Stimulated activated CD8-positive, alpha-beta memory T cell treated with anti-CD3 and anti-CD28 coated beads, Interleukin-15, amount 100 ng/mL, for 4 hours (primary cell): Measurements from ENCODE around the gene MYH13.

Source experiments
- DNase-seq, 2 donors: peaks; one replicate each; pipeline ENCODE4 v3.0.0-alpha.2; 2020; ENCODE audit warnings: low read depth in 2 of 2

The MYH13 gene

GRCh38 chr17:10344816-10345215 is 28.0 kb downstream of the MYH13 start:
- no peak for DNase-seq

DNA sequence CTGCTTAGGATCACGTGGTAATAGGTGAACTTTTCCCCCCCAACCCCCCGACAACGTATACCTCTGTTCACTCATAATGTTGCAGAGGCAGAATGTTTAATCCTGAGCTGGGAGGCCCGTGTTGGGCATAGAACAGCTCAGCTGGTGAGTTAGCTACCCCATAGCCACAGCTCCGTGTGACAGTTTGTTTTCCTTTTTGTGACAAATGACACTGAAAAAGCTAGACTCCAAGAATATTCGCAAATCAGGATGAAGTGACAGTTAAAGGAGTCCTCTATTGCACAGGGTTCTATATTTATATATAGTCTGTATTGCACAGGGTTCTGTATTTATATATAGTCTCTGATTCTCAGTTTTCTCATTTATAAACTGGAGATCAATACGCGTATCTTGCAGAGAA is 33.8 kb downstream of the MYH13 start:
- DNase-seq = no peak

DNA sequence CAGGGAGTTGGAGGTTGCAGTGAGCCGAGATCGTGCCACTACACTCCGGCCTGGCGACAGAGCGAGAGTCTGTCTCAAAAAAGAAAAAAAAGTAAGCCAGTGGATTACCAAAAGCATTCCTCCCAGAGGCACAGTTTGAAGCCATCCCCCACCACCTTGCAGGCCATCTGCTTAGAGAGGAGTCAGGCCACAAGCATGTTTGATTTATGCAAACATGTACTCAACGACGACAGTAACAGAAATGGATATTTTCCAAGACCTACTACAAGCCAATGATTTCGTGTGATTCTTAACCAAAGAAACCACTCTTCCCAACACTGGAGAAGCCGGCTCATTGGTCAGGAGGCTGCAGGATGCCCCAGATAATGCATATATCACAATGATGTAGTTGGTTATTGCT is 34.8 kb downstream of the MYH13 start:
- DNase-seq = no peak

GRCh38 chr17:10337136-10337535 is 35.7 kb downstream of the MYH13 start:
- no peak for DNase-seq

DNA sequence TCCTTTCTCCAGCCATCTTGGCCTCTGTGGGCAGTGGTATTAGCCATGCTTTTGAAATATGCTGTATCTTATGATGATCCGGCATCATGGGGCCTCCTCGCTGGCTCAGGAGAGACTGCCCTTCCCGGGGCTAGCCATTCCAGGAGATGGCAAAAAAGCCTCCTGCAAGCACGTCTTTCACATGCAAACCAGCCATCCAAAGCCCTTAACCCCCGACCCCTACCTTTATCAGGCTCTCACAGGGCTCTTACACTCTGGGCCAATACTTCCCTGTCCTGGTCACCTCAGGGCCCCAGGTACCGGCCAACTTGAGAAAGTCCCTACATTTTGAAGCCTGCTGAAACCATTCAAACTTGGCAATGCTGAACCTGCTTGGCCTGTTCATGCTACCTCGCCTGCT is 36.4 kb downstream of the MYH13 start:
- DNase-seq = no peak

GRCh38 chr17:10332515-10332914 is 40.3 kb downstream of the MYH13 start:
- no peak for DNase-seq

DNA sequence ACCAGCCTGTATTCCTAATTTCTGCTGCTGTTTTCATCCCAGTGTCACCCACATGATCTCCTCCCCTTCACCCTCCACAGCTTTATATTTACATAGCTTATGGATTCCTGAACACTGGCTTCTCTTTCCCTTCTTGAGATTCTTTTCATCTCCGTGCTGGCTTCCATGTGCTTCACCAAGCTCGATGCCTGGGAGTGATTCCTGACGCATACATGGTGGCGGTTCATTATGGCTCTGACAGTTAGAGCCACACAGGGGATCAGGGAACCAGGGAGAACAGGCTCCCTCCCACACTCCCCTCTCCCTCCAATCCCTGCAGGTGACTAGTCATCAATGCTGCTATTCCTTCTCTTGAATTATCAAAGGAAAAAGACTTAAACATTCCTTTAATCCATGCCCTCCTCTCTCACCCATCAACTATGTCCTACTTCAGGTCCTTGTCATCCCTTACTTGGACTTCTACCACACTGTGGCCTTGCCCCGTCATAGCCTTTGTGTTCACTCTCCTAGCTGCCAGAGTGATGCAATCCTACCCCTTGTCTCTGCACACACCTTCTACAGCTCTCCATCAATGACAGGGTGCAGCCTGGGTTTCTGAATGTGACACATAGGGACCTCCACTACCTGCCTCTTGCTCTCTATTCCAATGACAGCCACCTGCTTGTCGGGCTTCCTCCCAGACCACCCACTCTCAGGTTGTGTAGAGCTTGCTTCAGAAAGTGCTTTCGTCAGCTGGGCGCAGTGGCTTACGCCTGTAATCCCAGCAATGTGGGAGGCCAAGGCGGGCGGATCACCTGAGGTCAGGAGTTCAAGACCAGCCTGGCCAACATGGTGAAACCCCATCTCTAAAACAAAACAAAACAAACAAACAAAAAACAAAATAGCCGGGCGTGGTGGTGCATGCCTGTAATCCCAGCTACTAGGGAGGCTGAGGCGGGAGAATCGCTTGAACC is 43.6 kb downstream of the MYH13 start:
- no peak for DNase-seq

- DNase-seq = no peak
Measured at GRCh38 chr17:10328206-10328605, 44.6 kb downstream of the MYH13 start.

DNA sequence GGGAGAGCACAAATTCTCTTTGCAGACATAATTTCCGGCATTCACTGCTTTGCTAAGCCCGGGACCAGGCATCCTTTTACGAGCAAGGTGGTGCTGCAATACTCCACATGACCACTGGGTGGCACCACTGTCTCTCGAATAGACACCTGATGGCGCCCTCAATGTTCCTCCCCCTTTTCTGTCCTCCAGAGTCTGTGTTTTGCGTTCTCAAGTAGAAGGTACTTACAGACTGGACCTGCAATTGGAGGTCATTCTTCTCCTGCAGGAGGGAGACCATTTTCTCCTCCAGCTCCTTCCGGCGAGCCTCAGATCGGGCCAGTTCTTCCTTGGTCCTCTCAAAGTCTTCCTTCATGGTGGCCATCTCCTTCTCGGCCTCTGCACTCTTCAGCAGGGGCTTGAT is 45.2 kb downstream of the MYH13 start:
- peak; percentile 15 to 18 for DNase-seq

DNA sequence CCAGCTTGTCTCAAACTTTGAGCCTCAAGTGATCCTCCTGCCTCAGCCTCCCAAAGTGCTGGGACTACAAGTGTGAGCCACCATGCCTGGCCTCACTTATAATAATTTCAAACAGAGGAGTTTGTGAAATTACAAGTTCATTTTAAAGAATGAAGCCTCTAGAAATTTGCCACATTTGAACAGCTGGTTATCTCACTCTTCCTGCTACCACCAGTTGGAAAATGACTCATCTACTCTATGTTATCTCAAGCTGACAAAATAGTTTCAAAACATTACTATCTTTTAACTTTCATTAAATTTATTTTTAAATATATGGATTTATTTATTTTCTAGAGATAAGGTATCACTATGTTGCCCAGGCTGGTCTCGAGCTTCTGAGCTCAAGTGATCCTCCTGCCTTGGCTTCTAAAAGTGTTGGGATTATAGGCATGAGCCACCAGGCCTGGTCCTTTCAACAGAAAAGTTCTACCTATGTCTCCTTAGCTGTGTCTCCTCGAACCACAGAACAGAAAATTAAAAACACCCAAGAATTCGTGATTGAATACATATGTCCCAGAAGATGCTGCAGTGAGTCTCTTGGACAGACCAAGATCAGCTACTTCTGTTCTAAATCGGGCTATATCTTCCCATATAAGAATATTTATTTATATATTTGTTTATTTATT is 47.6 kb downstream of the MYH13 start:
- DNase-seq = no peak

DNA sequence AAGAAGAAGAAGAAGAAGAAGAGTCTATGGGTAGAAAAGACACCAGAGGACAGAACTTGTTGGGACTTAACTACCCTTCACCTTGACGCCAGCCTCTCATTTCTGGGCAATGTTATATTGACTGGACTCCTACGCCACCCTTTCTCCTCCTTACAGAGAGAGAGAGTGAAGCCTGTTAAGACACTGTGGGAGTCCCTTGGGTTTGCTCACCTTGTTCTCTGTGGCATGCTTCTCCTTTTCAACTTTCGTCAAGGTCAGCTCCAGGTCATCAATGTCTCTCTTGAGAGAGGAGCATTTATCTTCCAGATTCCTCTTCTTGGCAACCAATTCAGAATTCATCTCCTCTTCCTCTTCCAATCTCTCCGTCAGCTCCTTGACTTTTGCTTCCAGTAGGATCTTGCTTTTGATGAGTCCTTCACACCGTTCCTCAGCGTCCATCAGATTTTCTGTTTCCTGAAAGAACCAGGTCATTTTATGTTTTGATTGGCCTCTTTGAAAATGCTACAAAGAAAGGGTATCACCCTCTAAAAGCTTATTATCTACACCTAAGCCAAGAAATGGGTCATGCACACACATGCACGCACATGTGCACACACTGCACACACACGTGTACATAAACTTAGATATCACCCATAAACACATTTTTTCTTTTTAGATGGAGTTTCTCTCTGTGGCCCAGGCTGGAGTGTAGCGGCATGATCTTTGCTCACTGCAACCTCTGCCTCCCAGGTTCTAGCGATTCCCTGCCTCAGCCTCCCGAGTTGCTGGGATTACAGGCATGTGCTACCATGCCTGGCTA is 48.8 kb downstream of the MYH13 start:
- DNase-seq = no peak

- DNase-seq = no peak
Measured at GRCh38 chr17:10318535-10318934, 54.3 kb downstream of the MYH13 start.

DNA sequence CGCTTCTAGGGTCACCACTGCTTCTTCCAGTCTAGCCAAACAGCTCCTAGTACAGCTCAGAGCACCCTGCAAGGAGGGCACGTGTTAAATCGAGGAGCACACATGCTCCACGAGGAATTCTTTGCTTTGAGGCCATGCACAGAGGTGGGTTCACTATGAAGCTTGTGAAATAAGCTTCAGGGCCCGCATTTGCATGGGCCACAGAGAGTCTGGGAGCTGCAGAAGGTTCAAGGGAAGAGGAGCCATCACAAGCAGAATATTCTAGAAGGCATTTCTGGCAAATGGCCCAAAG is 55.3 kb downstream of the MYH13 start:
- DNase-seq = no peak

- no peak for DNase-seq
Measured at GRCh38 chr17:10316801-10317542, 55.8 kb downstream of the MYH13 start.

DNA sequence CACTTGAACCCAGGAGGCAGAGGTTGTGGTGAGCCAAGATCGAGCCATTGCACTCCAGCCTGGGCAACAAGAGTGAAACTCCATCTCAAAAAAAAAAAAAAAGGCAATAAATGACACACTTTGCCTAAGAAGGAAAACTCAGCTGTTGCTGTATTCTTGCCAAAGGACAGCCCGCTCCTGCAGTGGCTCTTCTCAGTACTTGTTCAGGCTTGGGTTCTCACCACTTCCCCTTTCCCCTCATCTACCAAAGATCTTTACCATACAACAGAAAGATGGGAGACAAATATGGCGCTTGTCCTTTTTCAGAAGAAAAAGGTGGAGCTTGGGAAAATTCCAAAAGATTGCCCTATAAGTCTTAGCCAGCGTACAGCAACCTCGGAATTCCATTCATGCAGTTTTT is 58.5 kb downstream of the MYH13 start:
- no peak for DNase-seq

- no peak for DNase-seq
Measured at GRCh38 chr17:10313037-10313672, 59.7 kb downstream of the MYH13 start.

DNA sequence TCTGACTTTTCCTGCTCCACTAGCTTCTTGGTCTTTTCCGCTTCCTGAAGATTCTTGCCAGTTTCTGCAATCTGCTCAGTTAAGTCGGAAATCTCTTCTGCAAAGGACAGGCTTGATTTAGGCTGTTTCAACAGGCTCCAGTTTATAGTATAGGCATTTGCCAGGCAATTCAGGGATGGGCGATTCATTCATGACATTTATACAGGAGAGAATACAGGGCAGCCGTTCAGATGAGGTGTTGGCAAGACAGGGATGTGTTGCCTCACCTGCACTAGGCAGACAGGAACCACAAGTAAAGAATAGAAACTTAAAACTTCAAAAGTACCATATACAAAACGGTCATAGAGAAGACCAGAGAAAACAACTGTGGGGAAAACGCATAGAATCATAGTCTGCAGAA is 61.7 kb downstream of the MYH13 start:
- no peak for DNase-seq

DNA sequence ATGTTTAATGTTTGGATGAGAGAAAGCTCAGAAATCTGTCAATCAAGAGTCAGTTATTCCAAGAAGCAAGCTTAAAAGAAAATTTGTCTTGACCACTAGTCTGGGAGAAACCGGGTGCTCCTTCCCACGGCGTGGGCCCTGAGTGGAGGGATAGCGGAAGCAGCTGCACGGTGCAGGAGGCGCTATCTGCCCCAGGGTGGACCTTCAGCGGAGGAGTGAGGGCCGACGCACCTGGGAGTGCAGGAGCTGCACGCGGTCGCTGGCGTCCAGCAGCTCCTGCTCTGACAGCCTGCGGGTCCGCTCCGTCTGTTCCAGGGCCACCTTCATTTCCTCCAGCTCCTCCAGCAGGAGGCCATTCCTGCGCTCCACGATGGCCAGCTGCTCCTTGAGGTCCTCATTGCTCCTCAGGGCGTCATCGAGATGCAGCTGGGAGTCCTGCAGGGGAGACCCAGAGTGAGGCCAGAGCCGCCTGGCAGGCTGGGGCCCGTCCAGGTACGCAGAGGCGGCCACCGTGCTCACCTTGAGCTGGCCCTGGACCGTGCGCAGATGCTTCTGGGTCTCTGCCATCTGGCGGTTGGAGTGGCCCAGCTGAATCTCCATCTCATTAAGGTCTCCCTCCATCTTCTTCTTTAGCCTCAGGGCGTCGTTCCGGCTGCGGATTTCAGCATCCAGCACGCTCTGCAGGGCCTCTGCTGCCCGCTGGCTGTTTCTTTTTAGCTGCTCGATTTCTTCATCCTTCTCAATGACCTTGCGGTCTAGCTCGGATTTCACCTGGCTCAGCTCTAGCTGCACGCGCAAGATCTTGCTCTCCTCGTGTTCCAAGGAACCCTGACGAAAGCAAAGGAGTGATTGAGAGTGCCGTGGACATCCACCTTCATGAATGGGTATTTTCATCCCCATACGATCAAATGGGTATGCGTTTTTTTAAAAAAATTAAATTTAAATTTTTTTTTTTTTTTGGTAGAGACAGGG is 63.5 kb downstream of the MYH13 start:
- DNase-seq = no peak

GRCh38 chr17:10306585-10306984 is 66.2 kb downstream of the MYH13 start:
- DNase-seq = no peak

GRCh38 chr17:10305398-10305797 is 67.4 kb downstream of the MYH13 start:
- no peak for DNase-seq
